ENCODE data around the gene SNTB2.

- TF ChIP-seq CTCF (IDR thresholded peaks at IDR 0.05; ENCODE audit: extremely low read depth in 1 of 2, insufficient read depth in 1 of 2, low read depth in 1 of 2, low read length in 2 of 2) (no peak), POLR2A (IDR thresholded peaks at IDR 0.05; ENCODE audit: low read depth, low read length) (no peak), POLR2AphosphoS5 (IDR thresholded peaks at IDR 0.05; ENCODE audit: insufficient read depth, low read depth, low read length) (no peak), JUN (IDR thresholded peaks at IDR 0.05; ENCODE audit: borderline replicate concordance, insufficient read depth, insufficient read length, low read depth) (no peak), MAX (IDR thresholded peaks at IDR 0.05; ENCODE audit: insufficient read depth, insufficient read length) (no peak), FOS (IDR thresholded peaks at IDR 0.05; ENCODE audit: borderline replicate concordance, insufficient read depth, low read length) (no peak), GATA2 (IDR thresholded peaks at IDR 0.05; ENCODE audit: insufficient read depth, insufficient read length, low read depth, low read length) (no peak)
Observed at GRCh38 chr16:69314534-69314933, 127.6 kb downstream of the SNTB2 start.

Data from endothelial cell of umbilical vein (primary cell).